K562 (cell line): Measurements from ENCODE around the gene SYNGR4. TPM values are rescaled to one million over a fixed set of nuclear protein-coding genes. Genes with fewer than 3 reads are reported as not detected.

Experiments used
- BHLHE40 ChIP-seq: IDR thresholded peaks from 2 replicates; pipeline ENCODE4 v1.6.1; 2011; ENCODE audit warnings: low read length, improper control_type of control experiment
- CCNT2 ChIP-seq: IDR thresholded peaks from 2 replicates; pipeline ENCODE4 v1.6.1; 2011; ENCODE audit warnings: borderline replicate concordance, low read depth, mild to moderate bottlenecking, moderate library complexity, mixed read lengths, low read length; ENCODE audit not compliant: insufficient read length; ENCODE audit errors: extremely low read depth
- CREBBP ChIP-seq: IDR thresholded peaks from one replicate; pipeline ENCODE4 v1.6.1; 2012; ENCODE audit warnings: low read depth, mild to moderate bottlenecking, control low read depth, inconsistent platforms, low read length
- CREM ChIP-seq: IDR thresholded peaks from 2 replicates; pipeline ENCODE4 v1.6.1; 2014; ENCODE audit warnings: antibody characterized with exemption, low read depth
- EHMT2 ChIP-seq: fragments of 450-650 bp; IDR thresholded peaks from 2 replicates; pipeline ENCODE4 v1.6.1; 2018; ENCODE audit warnings: antibody characterized with exemption
- EWSR1 ChIP-seq: fragments of 450-650 bp; IDR thresholded peaks from 2 replicates; pipeline ENCODE4 v1.6.1; 2018; ENCODE audit warnings: borderline replicate concordance, mild to moderate bottlenecking, low read depth, moderate library complexity; ENCODE audit not compliant: partially characterized antibody
- GABPB2 ChIP-seq: fragments of 250-450 bp; sonication (Bioruptor Pico); conservative IDR thresholded peaks from 2 replicates; pipeline ENCODE4 v1.5.1; 2021; ENCODE audit warnings: mild to moderate bottlenecking
- HDAC1 ChIP-seq, 2 experiments: fragments of 450-650 bp; IDR thresholded peaks; 2 replicates each; pipeline ENCODE4 v1.6.1; 2016 to 2017; ENCODE audit warnings: inconsistent platforms in 1 of 2, mild to moderate bottlenecking in 1 of 2, moderate library complexity in 1 of 2
- JUNB ChIP-seq: fragments of 450-650 bp; formaldehyde crosslinking; conservative IDR thresholded peaks from 2 replicates; pipeline ENCODE4 v1.4.0; 2020; ENCODE audit warnings: mild to moderate bottlenecking
- NCOA1 ChIP-seq: fragments of 450-650 bp; IDR thresholded peaks from 2 replicates; pipeline ENCODE4 v1.6.1; 2016; ENCODE audit warnings: low read depth
- NCOR1 ChIP-seq: fragments of 450-650 bp; IDR thresholded peaks from 2 replicates; pipeline ENCODE4 v1.6.1; 2016; ENCODE audit warnings: mild to moderate bottlenecking, moderate library complexity
- NR2F6 ChIP-seq: fragments of 450-650 bp; formaldehyde crosslinking; IDR thresholded peaks from 2 replicates; pipeline ENCODE4 v1.4.0; 2020; ENCODE audit warnings: mild to moderate bottlenecking
- SETDB1 ChIP-seq: IDR thresholded peaks from one replicate; pipeline ENCODE4 v1.6.1; 2012; ENCODE audit warnings: low read length, control low read depth, inconsistent platforms
- ZNF232 ChIP-seq: sonication (generic); formaldehyde crosslinking; IDR thresholded peaks from 2 replicates; pipeline ENCODE4 v1.8.0; 2022; ENCODE audit warnings: mild to moderate bottlenecking, missing genetic modification reagents
- polyA plus RNA-seq, 8 experiments: library from polyadenylated mRNA; depleted of rRNA in 4 of 8; stranded (reverse) in 5 of 8; unstranded in 3 of 8; fragments of >200 nt; fragmentation: Nextera tagmentation in 2 of 8; fragmentation: Illumina TruSeq in 1 of 8; extraction: Ambion mirVana in 2 of 8; extraction: Trizol in 1 of 8; gene quantifications; 2 replicates each; pipeline versions ENCODE4 v1.2.1 to v1.2.3, GENCODE V29; 2011 to 2014; ENCODE audit warnings: inconsistent platforms in 1 of 8, missing spikeins in 1 of 8
- total RNA-seq, 7 experiments: library from RNA; depleted of rRNA in 6 of 7; stranded (reverse); fragments of >200 nt in 6 of 7; fragmentation: Illumina TruSeq in 2 of 7; extraction: Trizol in 2 of 7; gene quantifications; 2 replicates each; pipeline versions ENCODE4 v1.2.1 to v1.2.3, GENCODE V29; 2011 to 2021; ENCODE audit warnings: low replicate concordance in 1 of 7
- TF ChIP-seq, protein P1 (sequence below): fragments of 150-350 bp; conservative IDR thresholded peaks from 2 replicates; pipeline ENCODE4 v1.6.1; 2014; ENCODE audit warnings: low read length
- TF ChIP-seq, protein P2 (sequence below): sonication (generic); formaldehyde crosslinking; IDR thresholded peaks from 2 replicates; pipeline ENCODE4 v1.8.0; 2023; ENCODE audit warnings: mild to moderate bottlenecking, missing genetic modification reagents
- TF ChIP-seq, protein P3 (sequence below): fragments of 450-650 bp; formaldehyde crosslinking; IDR thresholded peaks from 2 replicates; pipeline ENCODE4 v1.4.0; 2020; ENCODE audit warnings: mild to moderate bottlenecking, moderate library complexity
- TF ChIP-seq, protein P4 (sequence below): fragments of 450-650 bp; IDR thresholded peaks from 2 replicates; pipeline ENCODE4 v1.7.0; 2016; ENCODE audit warnings: borderline replicate concordance

The SYNGR4 gene
- total and polyA plus RNA-seq, 9 of the 15 experiments (the other 6 are each of a cell fraction or from before 2014, with no cell fraction given), result 0.07 to 0.14 TPM; not detected in 7

DNA sequence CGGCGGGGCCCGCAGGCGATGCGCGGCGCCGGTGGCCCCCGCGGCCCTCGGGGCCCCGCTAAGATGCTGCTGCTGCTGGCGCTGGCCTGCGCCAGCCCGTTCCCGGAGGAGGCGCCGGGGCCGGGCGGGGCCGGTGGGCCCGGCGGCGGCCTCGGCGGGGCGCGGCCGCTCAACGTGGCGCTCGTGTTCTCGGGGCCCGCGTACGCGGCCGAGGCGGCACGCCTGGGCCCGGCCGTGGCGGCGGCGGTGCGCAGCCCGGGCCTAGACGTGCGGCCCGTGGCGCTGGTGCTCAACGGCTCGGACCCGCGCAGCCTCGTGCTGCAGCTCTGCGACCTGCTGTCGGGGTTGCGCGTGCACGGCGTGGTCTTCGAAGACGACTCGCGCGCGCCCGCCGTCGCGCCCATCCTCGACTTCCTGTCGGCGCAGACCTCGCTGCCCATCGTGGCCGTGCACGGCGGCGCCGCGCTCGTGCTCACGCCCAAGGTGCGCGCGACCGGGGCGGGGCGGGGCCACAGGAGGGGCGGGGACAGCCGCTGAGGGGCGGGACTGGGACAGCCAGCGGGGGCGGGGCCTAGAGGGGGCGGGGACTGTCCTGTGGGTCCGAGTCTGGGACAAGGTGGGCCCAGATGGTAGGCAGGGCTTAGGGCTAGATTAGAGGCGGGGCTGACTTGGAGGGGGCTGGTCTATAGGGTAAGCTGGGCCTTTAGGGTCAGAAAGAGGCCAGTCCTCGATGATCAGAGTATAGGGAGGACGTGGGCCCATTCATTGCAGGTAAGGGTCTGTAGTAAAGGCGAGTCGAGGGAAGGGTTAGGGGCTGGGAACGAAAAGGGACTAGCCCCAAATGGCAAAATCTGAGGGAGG, 34.4 kb downstream of the SYNGR4 start (continued):
- TF ChIP-seq CREM (peak; percentile 82), CREBBP (no peak), SETDB1 (no peak), ZNF232 (CRISPR knock-in tag) (no peak), JUNB (CRISPR knock-in tag) (no peak), EWSR1 (no peak), EHMT2 (no peak), NR2F6 (CRISPR knock-in tag) (peak; percentile 37; the same call in 1 of the 2 replicates), CCNT2 (peak; percentile 73), NCOR1 (no peak), NCOA1 (no peak), HDAC1 (IDR thresholded peaks at IDR 0.05) (no peak), BHLHE40 (peak; percentile 57), GABPB2 (CRISPR knock-in tag) (no peak)
- TF ChIP-seq, protein P1, sequence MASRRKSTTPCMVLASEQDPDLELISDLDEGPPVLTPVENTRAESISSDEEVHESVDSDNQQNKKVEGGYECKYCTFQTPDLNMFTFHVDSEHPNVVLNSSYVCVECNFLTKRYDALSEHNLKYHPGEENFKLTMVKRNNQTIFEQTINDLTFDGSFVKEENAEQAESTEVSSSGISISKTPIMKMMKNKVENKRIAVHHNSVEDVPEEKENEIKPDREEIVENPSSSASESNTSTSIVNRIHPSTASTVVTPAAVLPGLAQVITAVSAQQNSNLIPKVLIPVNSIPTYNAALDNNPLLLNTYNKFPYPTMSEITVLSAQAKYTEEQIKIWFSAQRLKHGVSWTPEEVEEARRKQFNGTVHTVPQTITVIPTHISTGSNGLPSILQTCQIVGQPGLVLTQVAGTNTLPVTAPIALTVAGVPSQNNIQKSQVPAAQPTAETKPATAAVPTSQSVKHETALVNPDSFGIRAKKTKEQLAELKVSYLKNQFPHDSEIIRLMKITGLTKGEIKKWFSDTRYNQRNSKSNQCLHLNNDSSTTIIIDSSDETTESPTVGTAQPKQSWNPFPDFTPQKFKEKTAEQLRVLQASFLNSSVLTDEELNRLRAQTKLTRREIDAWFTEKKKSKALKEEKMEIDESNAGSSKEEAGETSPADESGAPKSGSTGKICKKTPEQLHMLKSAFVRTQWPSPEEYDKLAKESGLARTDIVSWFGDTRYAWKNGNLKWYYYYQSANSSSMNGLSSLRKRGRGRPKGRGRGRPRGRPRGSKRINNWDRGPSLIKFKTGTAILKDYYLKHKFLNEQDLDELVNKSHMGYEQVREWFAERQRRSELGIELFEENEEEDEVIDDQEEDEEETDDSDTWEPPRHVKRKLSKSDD, result no peak
- TF ChIP-seq, protein P2, sequence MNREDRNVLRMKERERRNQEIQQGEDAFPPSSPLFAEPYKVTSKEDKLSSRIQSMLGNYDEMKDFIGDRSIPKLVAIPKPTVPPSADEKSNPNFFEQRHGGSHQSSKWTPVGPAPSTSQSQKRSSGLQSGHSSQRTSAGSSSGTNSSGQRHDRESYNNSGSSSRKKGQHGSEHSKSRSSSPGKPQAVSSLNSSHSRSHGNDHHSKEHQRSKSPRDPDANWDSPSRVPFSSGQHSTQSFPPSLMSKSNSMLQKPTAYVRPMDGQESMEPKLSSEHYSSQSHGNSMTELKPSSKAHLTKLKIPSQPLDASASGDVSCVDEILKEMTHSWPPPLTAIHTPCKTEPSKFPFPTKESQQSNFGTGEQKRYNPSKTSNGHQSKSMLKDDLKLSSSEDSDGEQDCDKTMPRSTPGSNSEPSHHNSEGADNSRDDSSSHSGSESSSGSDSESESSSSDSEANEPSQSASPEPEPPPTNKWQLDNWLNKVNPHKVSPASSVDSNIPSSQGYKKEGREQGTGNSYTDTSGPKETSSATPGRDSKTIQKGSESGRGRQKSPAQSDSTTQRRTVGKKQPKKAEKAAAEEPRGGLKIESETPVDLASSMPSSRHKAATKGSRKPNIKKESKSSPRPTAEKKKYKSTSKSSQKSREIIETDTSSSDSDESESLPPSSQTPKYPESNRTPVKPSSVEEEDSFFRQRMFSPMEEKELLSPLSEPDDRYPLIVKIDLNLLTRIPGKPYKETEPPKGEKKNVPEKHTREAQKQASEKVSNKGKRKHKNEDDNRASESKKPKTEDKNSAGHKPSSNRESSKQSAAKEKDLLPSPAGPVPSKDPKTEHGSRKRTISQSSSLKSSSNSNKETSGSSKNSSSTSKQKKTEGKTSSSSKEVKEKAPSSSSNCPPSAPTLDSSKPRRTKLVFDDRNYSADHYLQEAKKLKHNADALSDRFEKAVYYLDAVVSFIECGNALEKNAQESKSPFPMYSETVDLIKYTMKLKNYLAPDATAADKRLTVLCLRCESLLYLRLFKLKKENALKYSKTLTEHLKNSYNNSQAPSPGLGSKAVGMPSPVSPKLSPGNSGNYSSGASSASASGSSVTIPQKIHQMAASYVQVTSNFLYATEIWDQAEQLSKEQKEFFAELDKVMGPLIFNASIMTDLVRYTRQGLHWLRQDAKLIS (CRISPR knock-in tag), result peak; percentile 81; the same call in 1 of the 2 replicates
- TF ChIP-seq, protein P3, sequence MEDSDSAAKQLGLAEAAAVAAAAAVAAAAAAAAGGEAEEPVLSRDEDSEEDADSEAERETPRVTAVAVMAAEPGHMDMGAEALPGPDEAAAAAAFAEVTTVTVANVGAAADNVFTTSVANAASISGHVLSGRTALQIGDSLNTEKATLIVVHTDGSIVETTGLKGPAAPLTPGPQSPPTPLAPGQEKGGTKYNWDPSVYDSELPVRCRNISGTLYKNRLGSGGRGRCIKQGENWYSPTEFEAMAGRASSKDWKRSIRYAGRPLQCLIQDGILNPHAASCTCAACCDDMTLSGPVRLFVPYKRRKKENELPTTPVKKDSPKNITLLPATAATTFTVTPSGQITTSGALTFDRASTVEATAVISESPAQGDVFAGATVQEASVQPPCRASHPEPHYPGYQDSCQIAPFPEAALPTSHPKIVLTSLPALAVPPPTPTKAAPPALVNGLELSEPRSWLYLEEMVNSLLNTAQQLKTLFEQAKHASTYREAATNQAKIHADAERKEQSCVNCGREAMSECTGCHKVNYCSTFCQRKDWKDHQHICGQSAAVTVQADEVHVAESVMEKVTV, result no peak
- TF ChIP-seq, protein P4, sequence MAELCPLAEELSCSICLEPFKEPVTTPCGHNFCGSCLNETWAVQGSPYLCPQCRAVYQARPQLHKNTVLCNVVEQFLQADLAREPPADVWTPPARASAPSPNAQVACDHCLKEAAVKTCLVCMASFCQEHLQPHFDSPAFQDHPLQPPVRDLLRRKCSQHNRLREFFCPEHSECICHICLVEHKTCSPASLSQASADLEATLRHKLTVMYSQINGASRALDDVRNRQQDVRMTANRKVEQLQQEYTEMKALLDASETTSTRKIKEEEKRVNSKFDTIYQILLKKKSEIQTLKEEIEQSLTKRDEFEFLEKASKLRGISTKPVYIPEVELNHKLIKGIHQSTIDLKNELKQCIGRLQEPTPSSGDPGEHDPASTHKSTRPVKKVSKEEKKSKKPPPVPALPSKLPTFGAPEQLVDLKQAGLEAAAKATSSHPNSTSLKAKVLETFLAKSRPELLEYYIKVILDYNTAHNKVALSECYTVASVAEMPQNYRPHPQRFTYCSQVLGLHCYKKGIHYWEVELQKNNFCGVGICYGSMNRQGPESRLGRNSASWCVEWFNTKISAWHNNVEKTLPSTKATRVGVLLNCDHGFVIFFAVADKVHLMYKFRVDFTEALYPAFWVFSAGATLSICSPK, result no peak
